Measurements from ENCODE around the gene CLEC16A.

Gene CLEC16A

GRCh38 chr16:11104168-11105037 lies 160.0 kb downstream of the CLEC16A start:
- DNase-seq: no peak

DNA sequence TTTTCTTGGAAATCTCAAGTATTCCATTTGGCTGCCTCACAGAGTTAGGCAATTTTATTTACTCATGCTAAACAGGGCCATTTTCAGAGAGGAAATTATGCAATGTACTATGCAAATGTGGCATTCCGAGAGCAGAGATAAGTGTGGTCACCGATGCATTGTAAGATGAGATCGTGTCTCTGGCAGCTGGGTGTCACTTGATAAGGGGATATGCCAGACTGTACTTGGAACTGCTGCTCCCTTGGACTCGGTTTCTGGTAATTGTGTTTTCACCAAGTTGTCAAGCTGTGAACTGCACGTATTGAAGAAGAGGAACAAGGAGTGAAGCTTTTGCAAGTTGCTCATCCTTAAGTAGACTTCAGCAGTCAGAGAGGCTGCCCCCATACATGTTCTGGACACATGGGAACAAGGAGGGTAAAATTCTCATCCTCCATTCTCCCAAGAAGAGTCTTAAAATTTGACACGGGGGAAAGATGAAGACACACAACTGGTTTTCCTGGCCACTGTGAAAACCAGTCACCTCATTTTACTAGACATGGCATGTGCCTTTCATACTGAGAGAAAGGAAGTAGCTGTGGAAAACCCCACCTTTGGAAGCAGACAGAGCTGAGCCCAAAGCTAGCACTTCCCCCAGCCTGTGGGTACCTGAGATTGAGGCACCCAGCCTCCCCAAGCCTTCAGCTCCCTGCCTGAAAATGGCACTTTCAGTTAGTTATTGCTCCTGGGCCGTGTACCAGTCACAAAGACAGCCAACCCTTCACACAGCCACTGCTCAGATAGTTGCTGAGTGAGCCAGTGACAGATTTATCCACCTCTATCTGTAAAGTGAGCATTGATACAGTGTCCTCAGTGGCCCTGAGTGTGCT lies 160.9 kb downstream of the CLEC16A start:
- DNase-seq: peak; percentile 58

DNA sequence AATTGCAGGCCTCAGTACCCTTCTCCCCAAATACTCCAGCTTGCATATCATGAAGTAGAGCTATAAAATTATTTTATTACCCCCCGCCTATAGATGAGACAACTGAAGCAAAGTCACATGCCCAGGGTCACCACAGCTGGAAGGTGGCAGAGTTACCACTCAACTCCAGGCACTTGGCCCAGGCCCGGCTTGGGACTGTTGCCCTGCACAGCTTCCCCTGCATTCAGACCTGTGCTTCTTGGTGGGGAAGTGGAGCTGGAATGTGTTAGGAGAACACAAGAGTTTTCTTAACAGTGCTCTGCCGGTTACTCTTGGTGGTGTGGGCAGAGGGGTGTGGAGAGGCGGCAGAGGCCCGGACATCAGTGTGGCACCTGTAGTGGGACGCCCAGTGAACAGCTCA lies 162.4 kb downstream of the CLEC16A start:
- no peak for DNase-seq

- DNase-seq: no peak
These were observed 163.6 kb downstream of the CLEC16A start for GRCh38 chr16:11107780-11108465.

- DNase-seq: no peak
These were observed 164.1 kb downstream of the CLEC16A start for GRCh38 chr16:11108466-11108805.

DNA sequence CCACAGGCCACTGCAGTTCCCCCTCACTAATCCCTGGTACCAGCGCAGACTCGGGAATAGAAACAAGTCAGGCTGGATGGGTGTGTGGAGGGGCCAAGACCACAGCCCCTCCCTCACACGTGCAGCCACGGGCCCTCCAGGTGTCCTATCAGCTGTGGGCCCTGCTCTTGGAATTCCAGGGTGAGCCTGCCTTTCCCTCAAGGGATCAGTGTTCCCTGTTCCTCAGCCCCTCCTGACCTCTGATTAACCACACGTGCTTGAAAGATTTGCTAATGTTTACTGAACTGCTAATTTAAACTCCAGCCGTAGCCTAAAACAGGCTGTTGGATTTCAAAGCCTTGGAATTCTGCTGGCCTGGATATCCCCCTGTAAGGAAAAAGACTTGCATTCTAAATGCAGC lies 165.2 kb downstream of the CLEC16A start:
- DNase-seq: no peak

DNA sequence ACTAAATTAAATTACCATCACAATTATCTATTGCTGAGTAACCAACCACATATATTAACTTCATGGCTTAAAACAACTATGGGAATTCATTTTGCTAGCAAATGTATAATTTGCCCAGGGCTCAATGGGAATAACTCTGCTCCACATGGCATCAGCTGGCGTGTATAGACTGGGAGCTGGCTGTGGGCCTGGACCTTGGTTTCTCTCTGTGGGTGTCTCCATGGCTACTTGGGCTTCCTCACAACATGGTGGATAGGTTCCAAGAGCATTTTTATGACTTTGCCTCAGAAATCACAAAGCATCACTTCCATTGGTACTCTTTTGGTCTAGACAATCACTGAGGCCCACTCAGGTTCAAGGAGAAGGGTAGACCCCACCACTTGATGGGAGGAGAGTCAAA lies 166.8 kb downstream of the CLEC16A start:
- no peak for DNase-seq

- DNase-seq: no peak
These were observed 167.7 kb downstream of the CLEC16A start for GRCh38 chr16:11111856-11112634.

GRCh38 chr16:11112723-11113348 lies 168.5 kb downstream of the CLEC16A start:
- no peak for DNase-seq

DNA sequence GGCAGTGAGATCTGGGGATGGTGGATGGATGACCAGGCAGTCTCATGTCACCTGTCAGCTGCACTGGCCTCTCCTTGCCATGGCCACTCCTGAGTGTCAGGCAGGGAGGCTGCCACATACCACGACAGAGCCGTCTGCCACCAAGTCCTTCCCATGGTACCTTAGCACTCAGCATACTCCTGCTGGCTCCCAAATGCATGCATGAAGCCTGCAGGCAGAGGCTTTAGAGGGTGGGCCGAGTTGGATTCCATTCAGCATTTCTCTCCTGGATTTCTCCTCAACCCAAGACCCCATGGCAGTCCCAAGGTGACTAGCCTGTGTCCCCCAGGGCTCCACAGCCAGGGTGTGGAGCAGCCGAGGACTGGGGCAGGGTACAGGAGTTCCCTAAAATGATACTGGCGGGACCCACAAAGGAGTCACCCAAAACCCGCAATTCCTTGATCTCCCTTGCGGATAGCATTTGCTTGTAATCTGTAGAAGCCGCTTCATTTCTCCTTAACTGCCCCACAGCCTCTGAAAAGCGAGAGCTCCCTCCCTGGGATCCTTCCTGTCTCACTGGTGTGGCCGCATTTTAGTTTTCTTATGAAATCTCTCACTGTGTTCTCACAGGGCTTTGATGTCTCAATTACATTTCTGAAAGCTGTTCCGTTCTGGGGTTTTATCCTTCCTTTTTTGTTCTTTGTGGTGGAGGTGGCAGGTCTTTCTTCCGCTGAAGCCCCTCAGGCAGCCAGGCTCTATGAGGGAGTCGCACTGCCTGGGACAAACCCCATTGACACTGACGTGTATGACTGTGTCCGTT lies 170.2 kb downstream of the CLEC16A start:
- peak; percentile 67 for DNase-seq

DNA sequence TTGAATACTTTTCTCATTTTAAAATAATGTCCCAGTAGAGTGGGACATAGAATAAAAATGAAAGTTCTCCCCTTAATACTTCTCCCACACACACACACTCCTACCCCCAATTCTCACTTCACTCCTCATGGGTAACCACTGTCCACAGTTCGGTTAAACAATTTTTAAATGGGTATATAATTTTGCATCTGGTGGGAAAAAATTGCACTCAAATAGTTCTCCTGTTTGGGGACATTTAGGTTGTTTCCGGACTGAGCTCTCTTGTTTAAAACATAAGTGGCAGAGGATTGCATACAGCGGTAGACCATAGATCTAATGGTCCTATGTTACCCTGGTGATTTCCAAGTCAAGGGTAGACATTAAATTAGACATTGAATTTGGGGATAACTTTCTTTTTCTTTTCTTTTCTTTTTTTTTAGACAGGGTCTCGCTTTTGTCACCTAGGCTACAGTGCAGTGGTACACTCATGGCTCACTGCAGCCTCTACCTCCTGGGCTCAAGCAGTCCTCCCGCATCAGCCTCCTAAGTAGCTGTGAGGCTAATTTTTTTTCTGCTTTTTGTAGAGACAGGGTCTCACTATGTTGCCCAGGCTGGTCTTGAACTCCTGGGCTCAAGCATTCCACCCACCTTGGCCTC lies 173.3 kb downstream of the CLEC16A start:
- no peak for DNase-seq

DNA sequence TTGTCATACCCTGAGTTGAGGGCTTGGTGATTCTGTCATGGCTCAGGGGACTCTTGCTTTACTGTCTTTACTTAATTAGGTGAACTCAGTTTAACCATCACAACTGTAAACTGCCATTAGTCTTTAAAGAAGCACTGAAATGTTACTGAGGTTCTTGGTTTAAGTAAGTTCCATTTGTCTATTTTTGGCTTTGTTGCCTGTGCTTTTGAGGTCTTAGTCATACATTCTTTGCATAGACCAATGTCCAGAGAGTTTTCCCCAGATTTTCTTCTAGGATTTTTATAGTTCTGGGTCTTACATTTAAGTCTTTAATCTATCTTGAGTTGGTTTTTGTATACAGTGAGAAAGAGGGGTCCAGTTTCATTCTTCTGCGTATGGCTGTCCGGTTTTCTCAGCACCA lies 174.1 kb downstream of the CLEC16A start:
- no peak for DNase-seq

GRCh38 chr16:11121083-11121608 lies 176.8 kb downstream of the CLEC16A start:
- no peak for DNase-seq

- DNase-seq: no peak
These were observed 177.7 kb downstream of the CLEC16A start for GRCh38 chr16:11121914-11122692.

DNA sequence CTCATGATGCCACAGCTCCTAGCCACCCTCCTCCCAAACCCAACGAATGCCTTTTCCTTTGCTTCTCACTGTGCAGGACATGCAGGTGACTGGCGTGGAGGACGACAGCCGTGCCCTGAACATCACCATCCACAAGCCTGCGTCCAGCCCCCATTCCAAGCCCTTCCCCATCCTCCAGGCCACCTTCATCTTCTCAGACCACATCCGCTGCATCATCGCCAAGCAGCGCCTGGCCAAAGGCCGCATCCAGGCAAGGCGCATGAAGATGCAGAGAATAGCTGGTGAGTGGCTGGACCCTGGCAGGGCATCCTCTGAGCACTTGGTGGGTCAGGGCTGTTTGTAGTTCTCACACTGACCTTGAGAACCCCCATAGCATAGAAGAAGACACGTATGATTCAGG lies 179.3 kb downstream of the CLEC16A start:
- no peak for DNase-seq

GRCh38 chr16:11125936-11126335 lies 181.6 kb downstream of the CLEC16A start:
- no peak for DNase-seq

DNA sequence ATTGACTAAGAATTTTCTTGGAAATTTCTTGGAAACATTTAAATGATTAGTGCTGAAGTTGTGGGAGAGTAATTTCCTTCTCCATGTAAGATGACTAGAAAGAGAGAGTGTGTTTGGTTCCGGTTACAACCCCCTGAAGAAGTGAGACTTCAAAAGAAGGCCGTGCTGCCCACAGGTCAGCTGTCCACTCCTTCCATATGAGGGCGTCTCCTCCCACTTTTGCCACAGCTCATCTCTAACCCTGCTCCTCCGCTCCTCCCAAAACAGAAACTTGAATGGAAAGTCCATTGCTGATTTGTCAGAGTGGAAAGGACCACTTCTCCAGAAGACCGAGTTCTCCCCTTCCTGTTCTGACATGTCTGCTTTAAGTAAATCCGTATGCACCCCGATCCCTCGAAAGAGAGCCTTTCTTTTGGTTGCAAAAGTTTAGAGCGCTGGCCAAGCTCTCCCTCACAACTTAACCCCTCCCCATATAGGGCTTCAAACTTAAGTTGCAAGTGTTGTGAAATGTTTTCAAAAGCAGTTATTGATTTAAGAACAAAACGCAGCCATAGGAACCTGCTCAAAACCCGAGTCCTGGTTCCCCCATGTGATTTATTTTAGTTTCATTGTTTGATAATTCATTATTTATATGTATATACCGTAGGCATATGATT lies 182.2 kb downstream of the CLEC16A start:
- DNase-seq: no peak

DNA sequence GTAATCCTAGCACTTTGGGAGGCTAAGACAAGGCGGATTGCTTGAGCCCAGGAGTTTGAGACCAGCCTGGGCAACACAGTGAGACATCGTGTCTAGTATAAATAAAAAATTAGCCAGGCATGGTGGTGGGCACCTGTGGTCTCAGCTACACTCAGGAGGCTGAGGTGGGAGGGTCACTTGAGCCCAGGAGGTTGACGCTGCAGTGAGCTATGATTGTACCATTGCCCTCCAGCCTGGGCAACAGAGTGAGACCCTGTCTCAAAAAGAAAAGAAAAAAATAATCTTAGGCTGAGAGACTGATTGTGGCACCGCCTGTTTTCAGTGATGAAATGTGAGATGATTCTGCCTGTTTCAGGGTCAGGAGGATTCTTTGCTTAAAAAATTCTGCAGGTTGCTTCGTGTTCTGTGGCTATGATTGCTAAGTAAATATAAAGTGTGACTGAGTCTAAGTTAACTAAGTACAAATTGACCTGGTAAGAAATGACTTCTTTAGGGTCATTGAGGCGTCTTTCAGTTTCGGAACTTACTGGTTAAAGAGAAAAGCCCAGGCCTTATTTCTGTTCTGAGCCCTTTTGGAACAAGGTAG lies 183.3 kb downstream of the CLEC16A start:
- no peak for DNase-seq
